ENCODE data around the gene ZBTB38.

DNA sequence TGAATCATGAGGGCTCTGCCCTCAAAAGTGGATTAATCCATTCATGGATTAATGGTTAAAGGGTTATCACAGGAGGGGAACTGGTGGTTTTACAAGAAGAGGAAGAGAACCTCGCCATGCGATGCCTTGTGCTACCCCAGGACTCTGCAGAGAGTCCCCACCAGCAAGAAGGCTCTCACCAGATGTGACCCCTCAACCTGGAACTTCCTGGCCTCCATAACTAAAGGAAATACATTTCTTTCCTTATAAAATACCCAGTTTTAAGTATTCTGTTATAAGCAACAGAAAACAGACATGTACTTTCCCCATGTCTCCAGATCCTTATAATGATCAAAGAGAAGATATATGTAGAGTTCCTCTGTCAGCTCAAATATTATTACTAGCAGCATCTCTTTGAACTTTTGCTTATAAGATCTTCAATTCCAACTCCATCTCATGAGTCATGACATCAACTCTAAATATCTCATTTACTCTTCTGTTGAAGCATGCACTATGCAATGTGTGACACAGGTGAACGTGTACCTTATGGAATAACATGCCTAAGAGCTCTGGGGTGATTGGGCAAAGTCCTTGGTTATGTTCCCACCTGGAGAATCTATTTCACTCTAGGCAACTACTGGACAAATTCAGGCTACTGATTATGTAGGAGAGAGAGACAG is 37.5 kb upstream of the ZBTB38 start:
- no peak for TF ChIP-seq POLR2A (IDR thresholded peaks at IDR 0.05)
- TF ChIP-seq, protein P1, sequence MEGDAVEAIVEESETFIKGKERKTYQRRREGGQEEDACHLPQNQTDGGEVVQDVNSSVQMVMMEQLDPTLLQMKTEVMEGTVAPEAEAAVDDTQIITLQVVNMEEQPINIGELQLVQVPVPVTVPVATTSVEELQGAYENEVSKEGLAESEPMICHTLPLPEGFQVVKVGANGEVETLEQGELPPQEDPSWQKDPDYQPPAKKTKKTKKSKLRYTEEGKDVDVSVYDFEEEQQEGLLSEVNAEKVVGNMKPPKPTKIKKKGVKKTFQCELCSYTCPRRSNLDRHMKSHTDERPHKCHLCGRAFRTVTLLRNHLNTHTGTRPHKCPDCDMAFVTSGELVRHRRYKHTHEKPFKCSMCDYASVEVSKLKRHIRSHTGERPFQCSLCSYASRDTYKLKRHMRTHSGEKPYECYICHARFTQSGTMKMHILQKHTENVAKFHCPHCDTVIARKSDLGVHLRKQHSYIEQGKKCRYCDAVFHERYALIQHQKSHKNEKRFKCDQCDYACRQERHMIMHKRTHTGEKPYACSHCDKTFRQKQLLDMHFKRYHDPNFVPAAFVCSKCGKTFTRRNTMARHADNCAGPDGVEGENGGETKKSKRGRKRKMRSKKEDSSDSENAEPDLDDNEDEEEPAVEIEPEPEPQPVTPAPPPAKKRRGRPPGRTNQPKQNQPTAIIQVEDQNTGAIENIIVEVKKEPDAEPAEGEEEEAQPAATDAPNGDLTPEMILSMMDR (IDR thresholded peaks at IDR 0.05): no peak
- TF ChIP-seq POLR2AphosphoS5 (IDR thresholded peaks at IDR 0.05): no peak

All from suprapubic skin (tissue), 4 donors.